SK-N-SH (cell line): Measurements from ENCODE around the gene UNC13B.
"Not testable (repeated sequence)": the region's sequence is repeated elsewhere in the genome, so short reads cannot be mapped to it uniquely, and the experiment has no call there.

ENCODE experiments used
- CTCF ChIP-seq: fragments of 200-600 bp; sonication (generic); IDR thresholded peaks from 2 replicates; pipeline ENCODE4 v1.6.1; 2017; ENCODE audit warnings: antibody characterized with exemption, mild to moderate bottlenecking, moderate library complexity
- FOXJ3 ChIP-seq: sonication (generic); formaldehyde crosslinking; IDR thresholded peaks from 2 replicates; pipeline ENCODE4 v1.5.1; 2020; ENCODE audit warnings: mild to moderate bottlenecking, missing genetic modification reagents
- GABPA ChIP-seq: IDR thresholded peaks from 2 replicates; pipeline ENCODE4 v1.4.0; 2012; ENCODE audit warnings: low read depth, mild to moderate bottlenecking
- MXI1 ChIP-seq: IDR thresholded peaks from 2 replicates; pipeline ENCODE4 v1.6.1; 2012; ENCODE audit warnings: mild to moderate bottlenecking, low read depth, low read length, improper control_type of control experiment
- NRF1 ChIP-seq: IDR thresholded peaks from 2 replicates; pipeline ENCODE4 v1.6.1; 2012; ENCODE audit warnings: low read depth, mild to moderate bottlenecking, low read length
- TEAD4 ChIP-seq: IDR thresholded peaks from 2 replicates; pipeline ENCODE4 v1.4.0; 2012; ENCODE audit warnings: mild to moderate bottlenecking, borderline replicate concordance; ENCODE audit not compliant: insufficient read depth

DNA sequence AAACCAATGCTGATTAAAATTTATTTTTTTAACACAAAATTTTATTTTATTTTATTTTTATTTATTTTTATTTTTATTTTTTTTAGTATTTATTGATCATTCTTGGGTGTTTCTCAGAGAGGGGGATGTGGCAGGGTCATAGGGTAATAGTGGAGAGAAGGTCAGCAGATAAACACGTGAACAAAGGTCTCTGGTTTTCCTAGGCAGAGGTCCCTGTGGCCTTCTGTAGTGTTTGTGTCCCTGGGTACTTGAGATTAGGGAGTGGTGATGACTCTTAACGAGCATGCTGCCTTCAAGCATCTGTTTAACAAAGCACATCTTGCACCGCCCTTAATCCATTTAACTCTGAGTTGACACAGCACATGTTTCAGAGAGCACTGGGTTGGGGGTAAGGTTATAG is 20.6 kb downstream of the UNC13B start:
- not testable (repeated sequence) for TF ChIP-seq GABPA, TEAD4, CTCF, MXI1, NRF1, FOXJ3
